ENCODE data around the gene BORA. TPM values are rescaled to one million over a fixed set of nuclear protein-coding genes. Genes with fewer than 3 reads are reported as not detected.

The BORA gene
- 1 to 10 TPM; 3.2 to 3.7 TPM for polyA plus RNA-seq

DNA sequence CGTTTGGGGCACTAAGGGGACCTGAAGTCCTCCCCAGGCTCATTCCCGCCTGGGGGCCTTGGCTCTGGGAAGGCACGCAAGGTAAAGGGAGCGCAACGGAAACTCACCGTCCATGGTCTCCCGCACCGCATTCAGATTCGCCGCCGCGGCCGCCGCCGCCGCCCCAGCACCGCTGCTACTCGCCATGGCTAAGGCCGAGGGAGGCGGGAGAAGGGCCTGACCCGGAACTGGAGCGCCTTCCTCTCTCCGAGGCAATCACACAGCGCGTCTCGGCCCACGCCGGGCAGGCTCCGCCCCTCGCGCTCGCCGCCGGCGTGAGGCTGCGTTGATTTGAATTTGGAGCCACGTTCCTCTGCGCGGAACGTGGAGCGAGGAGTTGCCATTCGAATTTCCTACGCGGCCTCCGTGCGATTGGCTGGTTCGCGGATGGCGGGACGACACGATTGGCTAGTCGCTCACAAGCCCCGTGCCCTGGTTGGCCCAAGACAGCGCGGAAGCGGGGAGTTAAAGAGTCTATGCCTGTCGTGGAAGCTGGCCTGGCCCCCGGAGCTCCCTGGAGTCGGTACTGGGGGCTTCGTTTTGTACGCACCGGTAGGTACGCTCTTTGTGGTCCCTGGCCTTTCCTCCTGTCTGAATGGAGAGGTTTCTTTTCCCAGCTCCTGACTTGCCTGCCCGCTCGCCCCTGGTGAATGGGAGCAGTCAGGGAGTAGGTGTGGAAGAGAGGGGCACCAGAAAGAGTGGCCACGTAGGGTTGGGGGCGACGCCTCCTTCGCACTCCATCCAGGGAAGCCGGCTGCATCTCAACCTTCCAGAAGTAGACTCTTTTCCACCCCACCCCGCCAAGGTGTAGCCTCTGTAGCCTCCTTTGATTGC lies at the start of gene BORA, which contains the start of gene MZT1:
Gene BORA (plus strand): TSS at position 507 of the 873 bp plus-strand sequence. CDS start 1,018 bp downstream, outside the sequence.
Gene MZT1 (minus strand): TSS at position 213 of the 873 bp plus-strand sequence. CDS start 27 bp downstream, at position 186.
- Histone ChIP-seq H3K4me1 (ENCODE audit: control insufficient read depth in 2 of 2, insufficient read depth in 2 of 2, low read length in 1 of 2) (peaks cover 0 to 2% of the 10 kb centered on the region in 2 donors), H3K4me3 (ENCODE audit: low read depth in 1 of 2, low read length in 2 of 2) (peak within 1 kb of the TSS; percentile 86 to 95), H3K36me3 (ENCODE audit: control insufficient read depth in 2 of 2, insufficient read depth in 2 of 2, low read length in 1 of 2) (no peaks in the 10 kb centered on the region), H3K27ac (ENCODE audit: low read depth in 2 of 2, low read length in 1 of 2) (peak within 1 kb of the TSS; percentile 26 to 74), H3K9me3 (ENCODE audit: control insufficient read depth in 2 of 2, insufficient read depth in 1 of 2, low read depth in 1 of 2, low read length in 1 of 2) (no peaks in the 10 kb centered on the region), H3K27me3 (ENCODE audit: control insufficient read depth in 1 of 2, insufficient read depth in 2 of 2, low read length in 2 of 2) (no peaks in the 10 kb centered on the region)
- WGBS, 2 donors = 0% methylated on average over 68 to 71 of the region's 71 CpGs

DNA sequence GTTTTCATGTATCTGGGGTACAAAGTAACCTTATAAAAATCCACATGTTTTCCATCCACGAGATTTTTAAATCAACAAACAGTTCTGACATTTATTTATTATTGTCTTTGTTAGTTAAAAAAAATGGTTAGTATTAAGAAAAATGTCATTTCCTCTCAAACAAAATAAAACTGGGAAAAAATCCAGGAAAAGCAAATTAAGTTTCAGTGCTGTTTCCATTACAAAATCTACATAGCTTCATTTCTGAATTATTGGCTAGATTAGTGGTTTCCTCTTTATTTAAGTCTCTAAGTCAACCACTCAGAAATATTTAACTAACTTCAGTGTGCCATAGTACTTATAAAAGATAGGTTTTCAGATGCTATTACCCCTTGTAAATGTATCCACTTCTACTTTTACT lies 49.4 kb upstream of the BORA start:
- Histone ChIP-seq H3K4me3 (ENCODE audit: low read depth in 1 of 2, low read length in 2 of 2) (no peak overlapping the region), H3K27me3 (ENCODE audit: control insufficient read depth in 1 of 2, insufficient read depth in 2 of 2, low read length in 2 of 2) (no peaks in the 10 kb centered on the region)

DNA sequence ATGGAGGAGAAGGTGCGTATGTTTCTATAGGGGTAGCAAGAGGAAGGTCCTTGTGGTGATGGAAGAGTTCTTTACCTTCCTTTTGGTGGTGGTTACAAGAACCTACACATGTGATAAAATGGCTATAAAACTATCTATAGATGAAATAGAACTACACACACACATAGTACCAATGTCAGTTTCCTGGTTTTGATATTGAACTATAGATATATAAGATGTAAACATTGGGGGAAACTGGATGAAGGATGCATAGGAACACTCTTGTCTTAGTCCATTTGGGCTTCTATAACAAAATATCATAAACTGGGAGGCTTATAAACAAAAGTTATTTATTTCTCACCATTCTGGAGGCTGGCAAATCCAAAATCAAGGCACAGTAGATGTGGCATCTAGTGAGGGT lies 47.4 kb upstream of the BORA start:
- H3K27me3 ChIP-seq (ENCODE audit: control insufficient read depth in 1 of 2, insufficient read depth in 2 of 2, low read length in 2 of 2) = no peaks in the 10 kb centered on the region
- WGBS, 2 donors = 90 to 98% methylated on average over 1 of the region's 1 CpG
- H3K27ac ChIP-seq (ENCODE audit: low read depth in 2 of 2, low read length in 1 of 2) = no peak overlapping the region
- no peaks in the 10 kb centered on the region for H3K4me1 ChIP-seq (ENCODE audit: control insufficient read depth in 2 of 2, insufficient read depth in 2 of 2, low read length in 1 of 2)
- H3K36me3 ChIP-seq (ENCODE audit: control insufficient read depth in 2 of 2, insufficient read depth in 2 of 2, low read length in 1 of 2) = no peaks in the 10 kb centered on the region
- no peaks in the 10 kb centered on the region for H3K9me3 ChIP-seq (ENCODE audit: control insufficient read depth in 2 of 2, insufficient read depth in 1 of 2, low read depth in 1 of 2, low read length in 1 of 2)
- H3K4me3 ChIP-seq (ENCODE audit: low read depth in 1 of 2, low read length in 2 of 2) = no peak overlapping the region

More for the DNA sequence above, 49.4 kb upstream of the BORA start:
- WGBS, 2 donors = 13 to 22% methylated on average over 1 of the region's 1 CpG
- no peaks in the 10 kb centered on the region for H3K4me1 ChIP-seq (ENCODE audit: control insufficient read depth in 2 of 2, insufficient read depth in 2 of 2, low read length in 1 of 2)
- H3K36me3 ChIP-seq (ENCODE audit: control insufficient read depth in 2 of 2, insufficient read depth in 2 of 2, low read length in 1 of 2) = no peaks in the 10 kb centered on the region
- H3K9me3 ChIP-seq (ENCODE audit: control insufficient read depth in 2 of 2, insufficient read depth in 1 of 2, low read depth in 1 of 2, low read length in 1 of 2) = no peaks in the 10 kb centered on the region
- H3K27ac ChIP-seq (ENCODE audit: low read depth in 2 of 2, low read length in 1 of 2) = no peak overlapping the region

DNA sequence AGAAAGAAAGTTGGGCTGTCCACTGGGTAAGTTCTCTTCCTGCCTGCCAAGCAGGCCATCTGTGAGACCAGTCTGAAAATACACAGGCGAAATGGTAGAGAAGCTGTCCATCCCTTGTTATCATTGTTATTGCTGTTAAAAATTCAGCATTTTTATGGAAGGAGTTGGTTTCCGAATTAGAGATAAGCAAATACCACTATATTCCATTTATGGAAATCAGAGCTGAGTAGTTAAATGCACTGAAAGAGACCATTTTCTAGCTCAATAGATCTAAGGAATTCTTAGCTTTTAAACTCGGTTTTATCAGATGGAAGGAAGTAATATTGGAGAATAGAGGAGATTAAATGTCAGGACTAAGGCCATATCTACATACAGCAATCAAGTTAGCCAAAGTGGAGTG lies 41.0 kb upstream of the BORA start:
- no peak overlapping the region for H3K4me3 ChIP-seq (ENCODE audit: low read depth in 1 of 2, low read length in 2 of 2)
- no peaks in the 10 kb centered on the region for H3K9me3 ChIP-seq (ENCODE audit: control insufficient read depth in 2 of 2, insufficient read depth in 1 of 2, low read depth in 1 of 2, low read length in 1 of 2)
- no peak overlapping the region for H3K27ac ChIP-seq (ENCODE audit: low read depth in 2 of 2, low read length in 1 of 2)
- no peaks in the 10 kb centered on the region for H3K4me1 ChIP-seq (ENCODE audit: control insufficient read depth in 2 of 2, insufficient read depth in 2 of 2, low read length in 1 of 2)
- H3K36me3 ChIP-seq (ENCODE audit: control insufficient read depth in 2 of 2, insufficient read depth in 2 of 2, low read length in 1 of 2) = no peaks in the 10 kb centered on the region
- no peaks in the 10 kb centered on the region for H3K27me3 ChIP-seq (ENCODE audit: control insufficient read depth in 1 of 2, insufficient read depth in 2 of 2, low read length in 2 of 2)
- WGBS, 2 donors = 64 to 72% methylated on average over 3 of the region's 3 CpGs

DNA sequence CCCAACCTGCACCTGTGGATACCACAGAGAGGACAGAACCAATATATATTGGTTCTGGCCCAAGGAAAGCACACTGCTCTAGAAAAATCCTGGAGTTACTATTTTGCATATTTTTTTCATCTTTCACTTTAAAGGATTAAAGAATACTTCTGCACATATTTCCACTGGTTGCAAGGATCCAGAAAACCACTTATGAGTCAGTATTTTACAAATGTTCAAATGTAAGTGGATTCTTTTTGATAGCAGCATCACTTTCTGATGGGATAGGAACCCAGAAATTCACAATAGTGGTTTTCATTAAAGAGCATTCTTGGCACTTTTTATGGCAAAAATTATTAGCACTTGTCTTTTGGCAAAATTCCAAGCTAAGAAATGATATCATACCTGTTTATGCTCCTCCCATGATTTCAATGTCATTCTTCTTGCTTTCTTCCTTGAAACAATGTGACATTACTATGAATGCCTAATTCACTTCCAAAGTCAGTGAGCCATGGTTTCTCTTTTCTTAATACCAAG lies 38.5 kb upstream of the BORA start:
- Histone ChIP-seq H3K27ac (ENCODE audit: low read depth in 2 of 2, low read length in 1 of 2) (no peak overlapping the region), H3K4me1 (ENCODE audit: control insufficient read depth in 2 of 2, insufficient read depth in 2 of 2, low read length in 1 of 2) (no peaks in the 10 kb centered on the region), H3K27me3 (ENCODE audit: control insufficient read depth in 1 of 2, insufficient read depth in 2 of 2, low read length in 2 of 2) (no peaks in the 10 kb centered on the region), H3K36me3 (ENCODE audit: control insufficient read depth in 2 of 2, insufficient read depth in 2 of 2, low read length in 1 of 2) (no peaks in the 10 kb centered on the region), H3K4me3 (ENCODE audit: low read depth in 1 of 2, low read length in 2 of 2) (no peak overlapping the region), H3K9me3 (ENCODE audit: control insufficient read depth in 2 of 2, insufficient read depth in 1 of 2, low read depth in 1 of 2, low read length in 1 of 2) (peaks cover 2 to 3% of the 10 kb centered on the region in 2 donors)

DNA sequence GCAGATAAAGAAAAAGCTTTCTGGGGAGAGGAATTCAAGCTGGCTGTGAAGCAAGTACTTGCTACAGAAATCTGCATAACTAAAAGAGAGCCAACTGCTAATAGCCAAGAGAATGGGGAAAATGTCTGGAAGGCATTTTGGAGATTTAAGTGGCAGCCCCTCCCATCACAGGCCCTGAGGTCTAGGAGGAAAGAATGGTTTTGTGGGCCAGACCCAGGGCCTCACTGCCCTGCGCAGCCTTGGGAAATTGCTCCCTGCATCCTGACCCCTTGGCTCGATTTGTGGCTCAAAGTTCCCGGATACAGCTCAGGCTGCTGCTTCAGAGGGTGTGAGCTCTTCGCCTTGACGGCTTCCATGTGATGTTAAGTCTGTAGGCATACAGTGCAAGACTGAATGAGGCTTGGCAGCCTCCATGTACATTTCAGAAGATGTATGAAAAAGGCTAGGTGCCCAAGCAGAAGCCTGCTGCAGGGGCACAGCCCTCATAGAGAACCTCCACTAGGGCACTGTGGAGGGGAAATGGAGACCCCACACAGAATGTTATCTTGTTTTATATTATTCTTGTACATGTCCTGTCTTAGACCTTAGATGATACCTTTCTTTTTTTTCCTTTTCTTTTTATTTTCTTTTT lies 34.7 kb upstream of the BORA start:
- WGBS, 2 donors = 63 to 84% methylated on average over 5 of the region's 5 CpGs
- Histone ChIP-seq H3K4me1 (ENCODE audit: control insufficient read depth in 2 of 2, insufficient read depth in 2 of 2, low read length in 1 of 2) (no peaks in the 10 kb centered on the region), H3K9me3 (ENCODE audit: control insufficient read depth in 2 of 2, insufficient read depth in 1 of 2, low read depth in 1 of 2, low read length in 1 of 2) (peaks cover 2 to 3% of the 10 kb centered on the region in 2 donors), H3K27ac (ENCODE audit: low read depth in 2 of 2, low read length in 1 of 2) (no peak overlapping the region), H3K27me3 (ENCODE audit: control insufficient read depth in 1 of 2, insufficient read depth in 2 of 2, low read length in 2 of 2) (no peaks in the 10 kb centered on the region), H3K36me3 (ENCODE audit: control insufficient read depth in 2 of 2, insufficient read depth in 2 of 2, low read length in 1 of 2) (no peaks in the 10 kb centered on the region), H3K4me3 (ENCODE audit: low read depth in 1 of 2, low read length in 2 of 2) (no peak overlapping the region)

DNA sequence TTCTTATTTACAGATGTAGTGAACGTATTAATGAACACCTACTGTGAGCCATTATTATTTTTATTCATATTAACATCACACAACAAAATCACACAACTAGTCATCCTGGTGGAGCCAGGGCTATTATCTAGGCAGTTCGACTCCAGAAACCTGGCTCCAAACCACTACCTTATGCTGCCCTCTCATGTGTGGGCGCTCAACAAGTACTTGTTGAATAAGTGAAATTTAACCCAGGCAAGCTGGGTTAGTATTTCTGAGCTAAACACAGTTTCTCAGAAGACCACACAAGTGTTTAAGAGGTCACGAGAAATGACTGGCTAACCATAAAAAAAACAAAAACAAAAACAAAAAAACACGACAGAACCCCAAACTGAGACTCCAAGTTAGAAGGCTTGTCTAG lies 33.9 kb upstream of the BORA start:
- Histone ChIP-seq H3K4me3 (ENCODE audit: low read depth in 1 of 2, low read length in 2 of 2) (no peak overlapping the region), H3K36me3 (ENCODE audit: control insufficient read depth in 2 of 2, insufficient read depth in 2 of 2, low read length in 1 of 2) (no peaks in the 10 kb centered on the region), H3K27me3 (ENCODE audit: control insufficient read depth in 1 of 2, insufficient read depth in 2 of 2, low read length in 2 of 2) (no peaks in the 10 kb centered on the region), H3K9me3 (ENCODE audit: control insufficient read depth in 2 of 2, insufficient read depth in 1 of 2, low read depth in 1 of 2, low read length in 1 of 2) (peaks cover 2 to 3% of the 10 kb centered on the region in 2 donors), H3K4me1 (ENCODE audit: control insufficient read depth in 2 of 2, insufficient read depth in 2 of 2, low read length in 1 of 2) (no peaks in the 10 kb centered on the region), H3K27ac (ENCODE audit: low read depth in 2 of 2, low read length in 1 of 2) (no peak overlapping the region)
- WGBS, 2 donors = 87 to 88% methylated on average over 5 of the region's 5 CpGs

DNA sequence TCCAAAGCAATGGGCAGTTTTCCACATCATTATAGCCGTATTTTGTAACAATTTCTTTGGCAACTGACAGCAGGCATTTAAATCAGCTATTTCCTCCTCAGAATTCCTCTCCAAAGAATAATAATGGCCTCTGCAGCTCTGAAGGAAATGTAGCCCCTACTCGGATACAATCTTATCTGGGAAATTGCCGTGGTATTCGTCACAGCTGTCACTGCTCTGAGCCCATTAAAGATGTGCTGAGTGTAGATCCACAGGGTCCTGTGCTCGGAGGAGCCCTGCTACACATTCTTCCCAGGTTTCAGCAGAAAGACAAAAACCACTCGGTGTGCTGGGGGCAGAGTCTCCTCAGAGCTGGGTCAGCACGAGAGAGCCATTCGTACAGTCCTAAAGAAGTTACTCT lies 33.4 kb upstream of the BORA start:
- peaks cover 2 to 3% of the 10 kb centered on the region in 2 donors for H3K9me3 ChIP-seq (ENCODE audit: control insufficient read depth in 2 of 2, insufficient read depth in 1 of 2, low read depth in 1 of 2, low read length in 1 of 2)
- no peak overlapping the region for H3K4me3 ChIP-seq (ENCODE audit: low read depth in 1 of 2, low read length in 2 of 2)
- no peak overlapping the region for H3K27ac ChIP-seq (ENCODE audit: low read depth in 2 of 2, low read length in 1 of 2)
- no peaks in the 10 kb centered on the region for H3K36me3 ChIP-seq (ENCODE audit: control insufficient read depth in 2 of 2, insufficient read depth in 2 of 2, low read length in 1 of 2)
- no peaks in the 10 kb centered on the region for H3K27me3 ChIP-seq (ENCODE audit: control insufficient read depth in 1 of 2, insufficient read depth in 2 of 2, low read length in 2 of 2)
- WGBS, 2 donors = 61 to 73% methylated on average over 8 of the region's 8 CpGs
- no peaks in the 10 kb centered on the region for H3K4me1 ChIP-seq (ENCODE audit: control insufficient read depth in 2 of 2, insufficient read depth in 2 of 2, low read length in 1 of 2)

DNA sequence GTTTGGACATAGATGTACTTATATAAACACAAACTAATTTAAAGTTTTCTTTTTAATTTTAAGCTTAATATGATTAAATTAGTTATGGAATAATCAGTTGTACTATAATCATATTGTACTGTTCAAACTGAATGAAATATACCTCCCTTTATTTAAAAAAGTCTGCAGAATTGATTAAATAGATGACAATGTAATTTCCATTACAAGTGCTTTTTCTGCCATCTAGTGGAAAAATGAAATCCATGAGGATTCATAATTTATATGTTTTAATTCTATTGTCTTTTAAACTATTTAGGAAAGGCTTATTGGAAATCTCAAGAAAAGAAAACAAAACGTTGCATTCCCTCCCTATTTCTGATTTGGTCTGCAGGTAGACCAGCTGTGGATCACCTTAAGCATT lies 31.1 kb upstream of the BORA start:
- no peaks in the 10 kb centered on the region for H3K4me1 ChIP-seq (ENCODE audit: control insufficient read depth in 2 of 2, insufficient read depth in 2 of 2, low read length in 1 of 2)
- peaks cover 2 to 3% of the 10 kb centered on the region in 2 donors for H3K9me3 ChIP-seq (ENCODE audit: control insufficient read depth in 2 of 2, insufficient read depth in 1 of 2, low read depth in 1 of 2, low read length in 1 of 2)
- no peaks in the 10 kb centered on the region for H3K27me3 ChIP-seq (ENCODE audit: control insufficient read depth in 1 of 2, insufficient read depth in 2 of 2, low read length in 2 of 2)
- no peak overlapping the region for H3K4me3 ChIP-seq (ENCODE audit: low read depth in 1 of 2, low read length in 2 of 2)
- WGBS, 2 donors = 3 to 7% methylated on average over 1 of the region's 1 CpG
- H3K36me3 ChIP-seq (ENCODE audit: control insufficient read depth in 2 of 2, insufficient read depth in 2 of 2, low read length in 1 of 2) = no peaks in the 10 kb centered on the region
- no peak overlapping the region for H3K27ac ChIP-seq (ENCODE audit: low read depth in 2 of 2, low read length in 1 of 2)

Data from esophagus (tissue), 2 donors.